Measurements from ENCODE around the gene SLC25A21.
"Not testable (repeated sequence)": the region's sequence is repeated elsewhere in the genome, so short reads cannot be mapped to it uniquely, and the experiment has no call there.

Gene SLC25A21

GRCh38 chr14:36817071-36817930 lies 355.1 kb downstream of the SLC25A21 start:
- no peak for DNase-seq

- no peak for DNase-seq
Observed at GRCh38 chr14:36816481-36816880, 355.9 kb downstream of the SLC25A21 start.

- not testable (repeated sequence) for DNase-seq
Observed at GRCh38 chr14:36814783-36815182, 357.6 kb downstream of the SLC25A21 start.

- DNase-seq = no peak
Observed at GRCh38 chr14:36810209-36810608, 362.2 kb downstream of the SLC25A21 start.

GRCh38 chr14:36807727-36808126 lies 364.7 kb downstream of the SLC25A21 start:
- DNase-seq = no peak

- no peak for DNase-seq
Observed at GRCh38 chr14:36805131-36805559, 367.3 kb downstream of the SLC25A21 start.

GRCh38 chr14:36797634-36798033 lies 374.8 kb downstream of the SLC25A21 start:
- no peak for DNase-seq

GRCh38 chr14:36791402-36791801 lies 381.0 kb downstream of the SLC25A21 start:
- DNase-seq = no peak

- no peak for DNase-seq
Observed at GRCh38 chr14:36785511-36785910, 386.9 kb downstream of the SLC25A21 start.

GRCh38 chr14:36784541-36784940 lies 387.9 kb downstream of the SLC25A21 start:
- DNase-seq = no peak

- DNase-seq = no peak
Observed at GRCh38 chr14:36781897-36782296, 390.5 kb downstream of the SLC25A21 start.

GRCh38 chr14:36773558-36773957 lies 398.8 kb downstream of the SLC25A21 start:
- no peak for DNase-seq

- no peak for DNase-seq
Observed at GRCh38 chr14:36773136-36773540, 399.3 kb downstream of the SLC25A21 start.

GRCh38 chr14:36771028-36771640 lies 401.3 kb downstream of the SLC25A21 start:
- DNase-seq = no peak

GRCh38 chr14:36768638-36769337 lies 403.6 kb downstream of the SLC25A21 start:
- DNase-seq = no peak

- DNase-seq = no peak
Observed at GRCh38 chr14:36767603-36768281, 404.7 kb downstream of the SLC25A21 start.

GRCh38 chr14:36766974-36767373 lies 405.4 kb downstream of the SLC25A21 start:
- DNase-seq = no peak

GRCh38 chr14:36757734-36758601 lies 414.4 kb downstream of the SLC25A21 start:
- no peak for DNase-seq

GRCh38 chr14:36756226-36756625 lies 416.2 kb downstream of the SLC25A21 start:
- no peak for DNase-seq

- DNase-seq = no peak
Observed at GRCh38 chr14:36755756-36756155, 416.6 kb downstream of the SLC25A21 start.

GRCh38 chr14:36751920-36752319 lies 420.5 kb downstream of the SLC25A21 start:
- no peak for DNase-seq

GRCh38 chr14:36751106-36751505 lies 421.3 kb downstream of the SLC25A21 start:
- DNase-seq = no peak
